GM21576 (cell line): ENCODE data around the gene B2M.
"Not testable (repeated sequence)": the region's sequence is repeated elsewhere in the genome, so short reads cannot be mapped to it uniquely, and the experiment has no call there.

ENCODE experiments used
- ATAC-seq: cut with Tn5 transposase; IDR thresholded peaks from one replicate; pipeline ENCODE4 v1.9.1; 2021; ENCODE audit warnings: mild to moderate bottlenecking, moderate library complexity; ENCODE audit not compliant: unreplicated experiment

The B2M gene

GRCh38 chr15:44711096-44711742 is at the start of gene B2M, which contains the start of gene PATL2:
B2M (plus strand) TSS chr15:44711517; CDS start chr15:44711547, 30 bp downstream.
PATL2 (minus strand) TSS chr15:44711323; CDS start chr15:44676490, 34,833 bp downstream.
- peak; percentile 70 for ATAC-seq

GRCh38 chr15:44661576-44661975 is 49.7 kb upstream of the B2M start:
- no peak for ATAC-seq

- peak; percentile 37 for ATAC-seq
Observed at GRCh38 chr15:44662478-44663409, 48.6 kb upstream of the B2M start.

- peak; percentile 76 for ATAC-seq
Observed at GRCh38 chr15:44663410-44664308, 47.7 kb upstream of the B2M start, which contains the start of gene SPG11. SPG11 (minus strand) TSS chr15:44663662; CDS start chr15:44663647, 15 bp downstream.

- peak; percentile 25 for ATAC-seq
Observed at GRCh38 chr15:44666210-44667038, 44.9 kb upstream of the B2M start.

DNA sequence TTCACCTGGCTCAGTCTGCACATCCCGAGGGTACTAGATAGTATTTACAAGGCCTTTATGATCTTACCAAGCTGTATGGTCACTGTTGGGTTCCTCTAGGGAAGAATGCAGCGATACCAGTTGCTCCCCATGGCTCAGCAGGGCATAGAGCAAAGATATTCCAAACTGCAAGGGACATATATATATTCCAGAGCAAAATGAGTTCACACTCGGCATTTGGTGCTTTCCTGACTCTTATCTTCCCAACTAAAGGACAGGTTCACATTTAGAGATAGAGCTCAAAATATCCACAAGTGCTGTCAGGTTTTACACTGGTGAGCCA is 44.3 kb upstream of the B2M start:
- no peak for ATAC-seq

- no peak for ATAC-seq
Observed at GRCh38 chr15:44668921-44669320, 42.4 kb upstream of the B2M start.

GRCh38 chr15:44670087-44670950 is 41.0 kb upstream of the B2M start:
- no peak for ATAC-seq

GRCh38 chr15:44673639-44674038 is 37.7 kb upstream of the B2M start:
- no peak for ATAC-seq

DNA sequence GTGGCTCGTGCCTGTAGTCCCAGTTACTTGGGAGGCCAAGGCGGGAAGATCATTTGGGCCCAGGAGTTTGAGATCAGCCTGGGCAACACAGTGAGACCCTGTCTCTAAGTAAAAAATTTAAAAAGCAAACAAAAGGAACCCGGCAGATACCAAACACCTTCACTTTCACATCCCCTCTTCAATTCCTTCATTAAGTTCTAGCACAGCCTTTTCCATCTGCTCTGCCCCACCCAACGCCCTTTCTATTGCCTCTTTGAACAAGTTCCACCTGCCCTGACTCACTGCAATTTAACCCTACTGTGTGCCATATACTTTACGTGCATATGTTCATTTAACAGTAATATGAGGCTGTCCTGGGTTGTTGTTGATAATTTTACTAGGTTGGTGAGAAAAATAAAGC is 35.4 kb upstream of the B2M start:
- no peak for ATAC-seq

DNA sequence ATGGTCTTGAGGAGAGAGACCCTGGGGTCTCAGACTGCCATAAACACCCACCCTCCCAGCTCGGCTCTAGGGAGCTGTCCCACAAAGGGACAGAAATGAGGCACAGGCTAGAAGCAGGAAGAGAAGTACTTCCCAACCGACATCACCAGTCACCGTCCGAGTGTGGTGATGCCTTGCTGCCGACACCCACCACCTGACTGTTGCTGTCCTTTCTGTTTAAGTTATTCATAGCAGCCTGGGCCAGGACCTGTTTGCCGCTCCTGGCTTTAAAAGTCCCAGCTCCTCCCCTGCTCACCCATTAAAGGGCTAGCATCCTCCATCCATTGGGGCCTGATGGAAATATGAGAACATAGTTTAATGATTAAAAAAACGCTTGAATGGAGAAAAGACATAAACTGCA is 34.6 kb upstream of the B2M start:
- no peak for ATAC-seq

- ATAC-seq: no peak
Observed at GRCh38 chr15:44682211-44682610, 29.1 kb upstream of the B2M start.

DNA sequence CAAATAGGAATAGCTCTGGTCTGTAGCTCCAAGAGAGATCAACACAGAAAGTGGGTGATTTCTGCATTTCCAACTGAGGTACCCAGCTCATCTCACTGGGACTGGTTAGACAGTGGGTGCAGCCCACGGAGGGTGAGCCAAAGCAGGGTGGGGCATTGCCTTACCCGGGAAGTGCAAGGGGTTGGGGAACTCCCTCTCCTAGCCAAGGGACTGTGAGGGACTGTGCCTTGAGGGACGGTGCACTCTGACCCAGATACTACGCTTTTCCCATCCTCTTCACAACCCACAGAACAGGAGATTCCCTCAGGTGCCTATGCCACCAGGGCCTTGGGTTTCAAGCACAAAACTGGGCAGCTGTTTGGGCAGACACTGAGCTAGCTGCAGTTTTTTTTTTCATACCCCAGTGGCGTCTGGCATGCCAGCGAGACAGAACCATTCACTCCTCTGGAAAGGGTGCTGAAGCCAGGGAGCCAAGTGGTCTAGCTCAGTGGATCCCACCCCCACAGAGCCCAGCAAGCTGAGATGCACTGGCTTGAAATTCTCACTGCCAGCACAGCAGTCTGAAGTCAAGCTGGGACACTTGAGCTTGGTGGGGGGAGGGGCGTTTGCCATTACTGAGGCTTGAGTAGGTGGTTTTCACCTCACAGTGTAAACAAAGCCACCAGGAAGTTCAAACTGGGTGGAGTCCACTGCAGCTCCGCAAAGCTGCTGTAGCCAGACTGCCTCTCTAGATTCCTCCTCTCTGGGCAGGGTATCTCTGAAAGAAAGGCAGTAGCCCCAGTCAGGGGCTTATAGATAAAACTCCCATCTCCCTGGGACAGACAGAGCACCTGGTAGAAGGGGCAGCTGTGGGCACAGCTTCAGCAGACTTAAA is 28.3 kb upstream of the B2M start:
- not testable (repeated sequence) for ATAC-seq

DNA sequence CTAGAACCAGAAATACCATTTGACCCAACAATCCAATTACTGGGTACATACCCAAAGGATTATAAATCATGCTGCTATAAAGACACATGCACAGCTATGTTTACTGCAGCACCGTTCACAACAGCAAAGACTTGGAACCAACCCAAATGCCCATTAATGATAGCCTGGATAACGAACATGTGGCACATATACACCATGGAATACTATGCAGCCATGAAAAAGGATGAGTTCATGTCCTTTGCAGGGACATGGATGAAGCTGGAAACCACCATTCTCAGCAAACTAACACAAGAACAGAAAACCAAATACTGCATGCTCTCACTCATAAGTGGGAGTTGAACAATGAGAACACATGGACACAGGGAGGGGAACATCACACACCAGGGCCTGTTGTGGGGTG is 22.0 kb upstream of the B2M start:
- not testable (repeated sequence) for ATAC-seq

GRCh38 chr15:44690245-44690644 is 21.1 kb upstream of the B2M start:
- not testable (repeated sequence) for ATAC-seq

- ATAC-seq: no peak
Observed at GRCh38 chr15:44692659-44693058, 18.7 kb upstream of the B2M start.

DNA sequence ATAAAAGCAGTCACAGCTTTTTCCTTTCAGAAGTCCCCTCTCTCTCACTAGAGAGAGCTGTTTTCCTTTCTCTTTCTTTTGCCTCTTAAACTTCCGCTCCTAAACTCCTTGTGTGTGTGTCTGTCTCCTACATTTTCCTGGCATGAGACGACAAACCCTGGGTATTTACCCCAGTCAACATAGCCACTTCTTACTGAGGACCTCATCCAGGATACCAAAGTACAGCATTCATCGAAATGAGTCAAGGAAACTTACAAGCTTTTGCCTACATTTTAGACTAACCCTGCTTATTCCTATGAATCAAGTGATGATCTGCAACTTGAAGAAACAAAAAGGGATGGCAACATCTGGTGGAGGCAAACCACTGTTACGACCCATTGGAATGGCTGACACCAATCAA is 16.9 kb upstream of the B2M start:
- no peak for ATAC-seq

GRCh38 chr15:44695294-44695693 is 16.0 kb upstream of the B2M start:
- ATAC-seq: no peak
